SU-DHL-6 (cell line): ENCODE results near the gene STARD7.
A peak's percentile ranks its signal among the peaks of the same experiment; 100 is the strongest.

Experiments
- H2AFZ ChIP-seq: fragments of 200-600 bp; sonication (generic); 2 replicates; pipeline ENCODE4 v1.6.1; 2014; ENCODE audit warnings: low read depth, mild to moderate bottlenecking, moderate library complexity, mixed read lengths, antibody characterized with exemption, low read length; ENCODE audit not compliant: severe bottlenecking
- H3F3A ChIP-seq: fragments of 200-600 bp; shearing (Covaris generic); 2 replicates; pipeline ENCODE4 v1.6.0; 2016; ENCODE audit warnings: antibody characterized with exemption, mild to moderate bottlenecking; ENCODE audit not compliant: insufficient read depth
- H3K27ac ChIP-seq: fragments of 200-600 bp; sonication (generic); 2 replicates; pipeline ENCODE4 v1.5.1; 2016; ENCODE audit warnings: low read depth, mild to moderate bottlenecking, low read length, moderate library complexity, mixed read lengths
- H3K27me3 ChIP-seq: fragments of 200-600 bp; sonication (generic), shearing (Covaris generic); 2 replicates; pipeline ENCODE4 v1.6.0; 2014; ENCODE audit warnings: mild to moderate bottlenecking, low read length
- H3K36me3 ChIP-seq: fragments of 200-600 bp; sonication (generic); 2 replicates; pipeline ENCODE4 v1.6.1; 2014; ENCODE audit warnings: mild to moderate bottlenecking, low read length, mixed read lengths
- H3K4me2 ChIP-seq: fragments of 300-600, 200-600 bp; shearing (Covaris generic), sonication (generic); 2 replicates; pipeline ENCODE4 v1.6.0; 2014; ENCODE audit warnings: low read length, low read depth, mild to moderate bottlenecking; ENCODE audit not compliant: poor library complexity, severe bottlenecking
- H3K4me3 ChIP-seq: fragments of 200-600 bp; sonication (generic); 2 replicates; pipeline ENCODE4 v1.5.1; 2014; ENCODE audit warnings: antibody characterized with exemption, low read length, mild to moderate bottlenecking, mixed read lengths; ENCODE audit not compliant: insufficient read depth, poor library complexity, severe bottlenecking
- H3K79me2 ChIP-seq: fragments of 200-600 bp; sonication (generic); 2 replicates; pipeline ENCODE4 v1.6.1; 2014; ENCODE audit warnings: mild to moderate bottlenecking, low read length, moderate library complexity; ENCODE audit not compliant: insufficient read depth
- H3K9ac ChIP-seq: fragments of 200-600 bp; sonication (generic); 2 replicates; pipeline ENCODE4 v1.7.0; 2014; ENCODE audit warnings: mild to moderate bottlenecking, low read length
- H3K9me2 ChIP-seq: fragments of 200-600 bp; sonication (generic); replicated peaks from 2 replicates; pipeline ENCODE4 v1.6.1; 2014; ENCODE audit warnings: low read length; ENCODE audit not compliant: insufficient read depth
- H3K9me3 ChIP-seq: fragments of 200-600 bp; sonication (generic); 2 replicates; pipeline ENCODE4 v1.6.1; 2014; ENCODE audit warnings: low read length, mixed read lengths; ENCODE audit not compliant: insufficient read depth
- H4K20me1 ChIP-seq: fragments of 200-600 bp; sonication (generic); 2 replicates; pipeline ENCODE4 v1.6.1; 2014; ENCODE audit warnings: low read depth, mild to moderate bottlenecking, antibody characterized with exemption, low read length, moderate library complexity, mixed read lengths
- EZH2phosphoT487 ChIP-seq: fragments of 200-600 bp; sonication (generic), shearing (Covaris generic); conservative IDR thresholded peaks from 2 replicates; pipeline ENCODE4 v1.6.1; 2018; ENCODE audit warnings: mild to moderate bottlenecking, antibody characterized with exemption, low read length, moderate library complexity, mixed read lengths
- TF ChIP-seq, protein P1 (sequence below): fragments of 200-600 bp; sonication (generic); IDR thresholded peaks from one replicate; pipeline ENCODE4 v1.5.1; 2017; ENCODE audit warnings: antibody characterized with exemption, mild to moderate bottlenecking, low read length, moderate library complexity; ENCODE audit not compliant: insufficient read depth, poor library complexity, severe bottlenecking

STARD7 gene

DNA sequence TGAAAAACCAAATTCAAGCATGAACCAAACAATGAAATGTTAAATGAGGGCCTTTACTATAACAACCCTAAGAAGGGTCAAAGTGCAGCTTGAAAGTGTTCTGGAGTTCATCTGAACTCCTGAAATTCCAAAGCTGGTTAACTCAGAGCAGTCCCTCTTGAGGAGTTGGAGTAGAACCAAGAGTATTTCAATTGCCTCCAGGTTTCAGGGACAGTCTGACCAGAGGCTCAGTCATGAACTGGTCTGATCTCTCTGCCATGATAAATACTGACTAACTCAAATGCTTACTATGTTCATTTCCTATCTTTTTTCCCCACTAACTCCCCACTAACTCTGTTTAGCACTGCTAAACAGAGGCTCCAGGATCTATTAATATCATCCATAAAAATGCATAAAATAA is 2.7 kb downstream of the STARD7 start:
- H2AFZ ChIP-seq: no peak overlapping the region
- no peaks in the 10 kb centered on the region for H3K9me3 ChIP-seq
- H3K4me3 ChIP-seq: peak overlapping the region; percentile 34
- H3K9ac ChIP-seq: peak overlapping the region; percentile 32
- TF ChIP-seq, protein P1, sequence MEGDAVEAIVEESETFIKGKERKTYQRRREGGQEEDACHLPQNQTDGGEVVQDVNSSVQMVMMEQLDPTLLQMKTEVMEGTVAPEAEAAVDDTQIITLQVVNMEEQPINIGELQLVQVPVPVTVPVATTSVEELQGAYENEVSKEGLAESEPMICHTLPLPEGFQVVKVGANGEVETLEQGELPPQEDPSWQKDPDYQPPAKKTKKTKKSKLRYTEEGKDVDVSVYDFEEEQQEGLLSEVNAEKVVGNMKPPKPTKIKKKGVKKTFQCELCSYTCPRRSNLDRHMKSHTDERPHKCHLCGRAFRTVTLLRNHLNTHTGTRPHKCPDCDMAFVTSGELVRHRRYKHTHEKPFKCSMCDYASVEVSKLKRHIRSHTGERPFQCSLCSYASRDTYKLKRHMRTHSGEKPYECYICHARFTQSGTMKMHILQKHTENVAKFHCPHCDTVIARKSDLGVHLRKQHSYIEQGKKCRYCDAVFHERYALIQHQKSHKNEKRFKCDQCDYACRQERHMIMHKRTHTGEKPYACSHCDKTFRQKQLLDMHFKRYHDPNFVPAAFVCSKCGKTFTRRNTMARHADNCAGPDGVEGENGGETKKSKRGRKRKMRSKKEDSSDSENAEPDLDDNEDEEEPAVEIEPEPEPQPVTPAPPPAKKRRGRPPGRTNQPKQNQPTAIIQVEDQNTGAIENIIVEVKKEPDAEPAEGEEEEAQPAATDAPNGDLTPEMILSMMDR: no peak
- TF ChIP-seq EZH2phosphoT487: no peak
- no peak overlapping the region for H3K27ac ChIP-seq
- H4K20me1 ChIP-seq: peaks cover 50% of the 10 kb centered on the region
- H3F3A ChIP-seq: peaks cover 22% of the 10 kb centered on the region
- H3K36me3 ChIP-seq: 0 out of 2 replicates have a peak, but pooled peaks cover 9% of the 10 kb centered on the region
- no peaks in the 10 kb centered on the region for H3K27me3 ChIP-seq
- H3K9me2 ChIP-seq: no peaks in the 10 kb centered on the region
- H3K79me2 ChIP-seq: peaks cover 72% of the 10 kb centered on the region
- peak overlapping the region; percentile 92 for H3K4me2 ChIP-seq

DNA sequence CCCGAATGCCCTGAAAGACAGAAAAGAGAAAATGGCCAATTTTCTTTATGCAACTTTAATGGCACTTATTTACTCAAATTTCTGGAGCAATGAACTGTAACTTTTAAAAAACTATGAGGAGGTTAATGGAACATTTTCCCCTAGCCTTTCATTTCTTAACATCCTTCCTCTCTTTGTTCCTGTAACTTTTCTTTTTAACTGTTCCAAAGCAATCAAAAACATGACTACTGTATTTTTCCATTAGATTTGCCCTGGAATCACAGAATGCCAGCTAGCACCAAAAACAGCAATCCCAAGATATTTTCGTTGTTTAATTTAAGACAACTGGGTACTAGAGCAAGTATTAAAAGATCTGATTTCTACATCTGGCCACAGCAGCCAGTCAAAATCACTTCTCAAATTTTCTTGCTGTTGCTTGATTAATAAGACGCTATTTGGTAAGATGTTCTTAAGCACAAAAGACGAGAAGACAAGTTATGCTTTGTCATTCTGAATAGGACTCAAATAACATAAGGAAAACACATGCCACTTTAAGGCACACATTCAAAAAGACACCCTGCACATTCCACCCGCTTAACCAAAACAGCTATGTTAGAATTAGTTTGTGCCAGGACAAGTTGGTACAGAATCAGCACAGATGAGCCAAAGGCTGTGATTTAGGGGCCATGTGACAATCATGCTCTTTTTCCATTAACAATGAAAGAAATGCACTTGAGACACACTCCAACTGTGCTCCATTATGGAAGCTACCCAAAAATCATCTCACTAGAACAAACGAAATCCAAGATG is 3.6 kb downstream of the STARD7 start:
- peaks cover 22% of the 10 kb centered on the region for H3F3A ChIP-seq
- peak overlapping the region; percentile 92 for H3K4me2 ChIP-seq
- peaks cover 53% of the 10 kb centered on the region for H4K20me1 ChIP-seq
- H3K4me3 ChIP-seq: peak overlapping the region; percentile 34
- 0 out of 2 replicates have a peak, but pooled peaks cover 11% of the 10 kb centered on the region for H3K36me3 ChIP-seq
- peak overlapping the region; percentile 32 for H3K9ac ChIP-seq
- peak overlapping the region; percentile 14; the same call in 1 of the 2 replicates for H3K27ac ChIP-seq
- no peaks in the 10 kb centered on the region for H3K9me3 ChIP-seq
- no peaks in the 10 kb centered on the region for H3K27me3 ChIP-seq
- TF ChIP-seq, protein P1: no peak
- TF ChIP-seq EZH2phosphoT487: no peak
- H3K79me2 ChIP-seq: peaks cover 81% of the 10 kb centered on the region
- H3K9me2 ChIP-seq: no peaks in the 10 kb centered on the region
- H2AFZ ChIP-seq: no peak overlapping the region

DNA sequence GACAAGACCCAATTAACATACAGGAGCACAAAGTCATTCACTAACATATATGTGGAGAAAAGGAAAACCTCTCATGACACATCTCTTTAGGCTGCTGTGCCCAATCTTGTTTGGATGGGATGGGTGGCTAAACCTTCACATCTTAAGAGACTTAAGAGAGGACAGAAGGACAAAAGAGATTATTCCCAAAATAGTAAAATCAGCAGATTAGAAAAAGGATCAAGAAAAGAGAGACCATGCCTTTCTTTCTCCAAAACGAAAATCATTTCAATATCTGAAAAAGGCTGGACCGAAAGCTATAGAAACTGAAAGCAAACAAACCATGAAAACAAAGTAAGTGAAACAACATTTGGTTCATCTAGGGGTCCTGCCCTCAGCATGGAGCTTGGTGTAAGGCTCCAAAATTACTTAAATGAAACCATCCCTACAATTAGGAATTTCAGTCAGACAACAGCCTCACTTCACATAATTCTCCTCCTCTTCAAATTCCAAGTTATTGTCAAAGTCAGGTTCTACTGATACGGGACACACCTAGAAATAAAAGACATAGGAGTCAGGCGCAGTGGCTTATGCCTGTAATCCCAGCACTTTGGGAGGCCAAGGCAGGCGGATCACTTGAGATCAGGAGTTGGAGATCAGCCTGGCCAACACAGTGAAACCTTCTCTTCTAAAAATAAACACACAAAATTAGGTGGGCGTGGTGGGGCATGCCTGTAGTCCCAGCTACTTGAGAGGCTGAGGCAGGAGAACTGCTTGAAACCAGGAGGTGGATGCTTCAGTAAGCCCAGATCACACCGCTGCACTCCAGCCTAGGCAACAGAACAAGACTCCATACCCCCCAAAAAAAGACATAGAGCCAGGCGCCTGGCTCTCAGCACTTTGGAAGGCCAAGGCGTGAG is 5.2 kb downstream of the STARD7 start:
- Histone ChIP-seq H3K4me2 (peak overlapping the region; percentile 92), H3K36me3 (0 out of 2 replicates have a peak, but pooled peaks cover 18% of the 10 kb centered on the region), H4K20me1 (peaks cover 65% of the 10 kb centered on the region), H2AFZ (no peak overlapping the region), H3K79me2 (peaks cover 97% of the 10 kb centered on the region), H3K27ac (peak overlapping the region; percentile 17; the same call in 1 of the 2 replicates), H3K9me2 (no peaks in the 10 kb centered on the region), H3K27me3 (no peaks in the 10 kb centered on the region), H3K4me3 (peak overlapping the region; percentile 11), H3K9me3 (no peaks in the 10 kb centered on the region), H3F3A (peaks cover 28% of the 10 kb centered on the region), H3K9ac (peak overlapping the region; percentile 32; the same call in 1 of the 2 replicates)
- no peak for TF ChIP-seq EZH2phosphoT487
- TF ChIP-seq, protein P1: no peak
